ENCODE measurements around the gene RGS6. TPM values are rescaled to one million over a fixed set of nuclear protein-coding genes. Genes with fewer than 3 reads are reported as not detected.

Gene RGS6
- total RNA-seq, 1 donor from 2014 or later = 1.6 TPM

DNA sequence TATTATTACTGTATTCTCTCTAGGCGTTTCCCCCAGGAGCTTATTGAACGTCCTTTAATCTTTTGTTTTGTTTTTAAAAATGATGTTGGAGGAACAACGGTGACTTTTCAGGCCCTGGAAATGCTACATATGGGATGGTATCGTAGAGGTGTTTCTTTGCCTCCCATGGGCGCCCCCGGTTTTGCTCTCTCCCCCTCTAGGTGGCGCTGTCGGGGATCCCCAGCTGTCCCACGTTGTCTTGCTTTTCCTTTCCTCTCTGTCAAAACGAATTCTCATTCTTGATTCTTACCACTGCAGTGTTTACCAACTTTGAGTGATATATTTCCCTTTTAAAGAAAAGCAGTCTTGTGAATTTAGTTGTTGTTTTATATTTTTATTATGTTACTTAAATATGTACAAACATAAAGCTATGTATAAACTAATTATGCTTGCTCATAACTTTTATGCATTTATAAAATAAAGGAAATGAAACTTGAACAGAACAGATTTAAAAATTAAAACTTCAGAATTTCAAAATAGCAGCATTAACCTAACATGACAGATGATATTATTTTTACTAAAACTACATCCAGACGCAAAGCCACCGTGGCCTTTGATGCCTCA lies 171.9 kb downstream of the RGS6 start:
- no peak for DNase-seq (ENCODE audit: extremely low spot score, unreplicated experiment)
- Mint-ChIP-seq H3K36me3 (no peaks in the 10 kb centered on the region), H3K4me3 (no peak overlapping the region), H3K27me3 (peaks cover 4% of the 10 kb centered on the region), H3K4me1 (ENCODE audit: unreplicated experiment) (no peaks in the 10 kb centered on the region), H3K27ac (no peak overlapping the region), H3K9me3 (peaks cover 4% of the 10 kb centered on the region)
- peak; percentile 73 for TF ChIP-seq CTCF (conservative IDR thresholded peaks at IDR 0.05)

GRCh38 chr14:72111911-72112310 lies 179.7 kb downstream of the RGS6 start:
- TF ChIP-seq CTCF (conservative IDR thresholded peaks at IDR 0.05) = no peak
- H3K36me3 Mint-ChIP-seq = no peaks in the 10 kb centered on the region
- peaks cover 6% of the 10 kb centered on the region for H3K27me3 Mint-ChIP-seq
- no peak for DNase-seq (ENCODE audit: extremely low spot score, unreplicated experiment)
- no peak overlapping the region for H3K27ac Mint-ChIP-seq
- H3K4me3 Mint-ChIP-seq = no peak overlapping the region
- no peaks in the 10 kb centered on the region for H3K9me3 Mint-ChIP-seq
- H3K4me1 Mint-ChIP-seq (ENCODE audit: unreplicated experiment) = no peaks in the 10 kb centered on the region

- no peak for TF ChIP-seq CTCF (conservative IDR thresholded peaks at IDR 0.05)
- Mint-ChIP-seq H3K4me1 (ENCODE audit: unreplicated experiment) (no peaks in the 10 kb centered on the region), H3K27ac (no peak overlapping the region), H3K4me3 (no peak overlapping the region), H3K36me3 (no peaks in the 10 kb centered on the region), H3K9me3 (no peaks in the 10 kb centered on the region), H3K27me3 (peaks cover 13% of the 10 kb centered on the region)
- no peak for DNase-seq (ENCODE audit: extremely low spot score, unreplicated experiment)
These were observed 186.6 kb downstream of the RGS6 start for GRCh38 chr14:72118841-72119240.

DNA sequence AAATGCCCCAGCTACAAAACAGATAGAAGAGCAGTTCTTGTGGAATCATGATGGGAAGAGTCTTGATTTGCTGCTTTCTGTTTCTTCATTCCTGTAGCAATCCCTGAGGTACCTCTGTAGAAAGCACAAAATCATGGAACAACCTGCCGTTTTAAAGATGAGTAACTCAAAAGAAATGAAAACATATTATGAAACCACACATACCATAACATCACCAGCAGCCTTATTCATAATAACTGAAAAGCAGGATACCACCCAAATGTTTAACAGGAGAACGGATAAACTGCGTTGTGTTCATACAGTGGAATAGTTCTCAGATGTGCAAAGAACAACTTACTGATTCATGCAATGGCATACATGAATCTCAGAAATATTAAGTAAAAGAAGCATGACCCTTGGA lies 188.1 kb downstream of the RGS6 start:
- Mint-ChIP-seq H3K4me3 (no peak overlapping the region), H3K9me3 (no peaks in the 10 kb centered on the region), H3K36me3 (no peaks in the 10 kb centered on the region), H3K4me1 (ENCODE audit: unreplicated experiment) (no peaks in the 10 kb centered on the region), H3K27me3 (peaks cover 10% of the 10 kb centered on the region), H3K27ac (no peak overlapping the region)
- no peak for DNase-seq (ENCODE audit: extremely low spot score, unreplicated experiment)
- TF ChIP-seq CTCF (conservative IDR thresholded peaks at IDR 0.05) = no peak

- Mint-ChIP-seq H3K9me3 (no peaks in the 10 kb centered on the region), H3K27me3 (peaks cover 7% of the 10 kb centered on the region), H3K27ac (no peak overlapping the region), H3K36me3 (no peaks in the 10 kb centered on the region), H3K4me1 (ENCODE audit: unreplicated experiment) (no peaks in the 10 kb centered on the region), H3K4me3 (no peak overlapping the region)
- DNase-seq (ENCODE audit: extremely low spot score, unreplicated experiment) = no peak
- TF ChIP-seq CTCF (conservative IDR thresholded peaks at IDR 0.05) = no peak
These were observed 191.5 kb downstream of the RGS6 start for GRCh38 chr14:72123755-72124154.

- Mint-ChIP-seq H3K4me3 (no peak overlapping the region), H3K4me1 (ENCODE audit: unreplicated experiment) (no peaks in the 10 kb centered on the region), H3K27ac (no peak overlapping the region), H3K27me3 (peaks cover 4% of the 10 kb centered on the region), H3K9me3 (no peaks in the 10 kb centered on the region), H3K36me3 (no peaks in the 10 kb centered on the region)
- no peak for DNase-seq (ENCODE audit: extremely low spot score, unreplicated experiment)
- TF ChIP-seq CTCF (conservative IDR thresholded peaks at IDR 0.05) = no peak
These were observed 191.9 kb downstream of the RGS6 start for GRCh38 chr14:72124171-72124570.
